Nephron progenitor cell (in vitro differentiated cells): ENCODE data around the gene TSC2.

Experiments
- DNase-seq: peaks from one replicate; pipeline ENCODE4 v3.0.0; 2021
- H3K27ac Mint-ChIP-seq: 2 replicates; pipeline ENCODE4 v1.8.0; 2021; ENCODE audit warnings: mild to moderate bottlenecking, moderate library complexity, mixed read lengths
- H3K27me3 Mint-ChIP-seq: 2 replicates; pipeline ENCODE4 v1.8.0; 2021; ENCODE audit warnings: mild to moderate bottlenecking, low read depth, mixed read lengths; ENCODE audit not compliant: poor library complexity
- H3K36me3 Mint-ChIP-seq: 2 replicates; pipeline ENCODE4 v1.8.0; 2021; ENCODE audit warnings: low read depth, mixed read lengths
- H3K4me1 Mint-ChIP-seq: 2 replicates; pipeline ENCODE4 v1.8.0; 2021; ENCODE audit warnings: mixed read lengths
- H3K4me3 Mint-ChIP-seq: 2 replicates; pipeline ENCODE4 v1.8.0; 2021; ENCODE audit warnings: mild to moderate bottlenecking, moderate library complexity, mixed read lengths
- H3K9me3 Mint-ChIP-seq: 2 replicates; pipeline ENCODE4 v1.8.0; 2021; ENCODE audit warnings: mild to moderate bottlenecking, moderate library complexity, mixed read lengths
- TF ChIP-seq, protein P1 (sequence below): fragments of 200-600 bp; sonication (generic); IDR thresholded peaks from 2 replicates; pipeline ENCODE4 v1.5.0; 2021; ENCODE audit warnings: antibody characterized with exemption

Gene TSC2

DNA sequence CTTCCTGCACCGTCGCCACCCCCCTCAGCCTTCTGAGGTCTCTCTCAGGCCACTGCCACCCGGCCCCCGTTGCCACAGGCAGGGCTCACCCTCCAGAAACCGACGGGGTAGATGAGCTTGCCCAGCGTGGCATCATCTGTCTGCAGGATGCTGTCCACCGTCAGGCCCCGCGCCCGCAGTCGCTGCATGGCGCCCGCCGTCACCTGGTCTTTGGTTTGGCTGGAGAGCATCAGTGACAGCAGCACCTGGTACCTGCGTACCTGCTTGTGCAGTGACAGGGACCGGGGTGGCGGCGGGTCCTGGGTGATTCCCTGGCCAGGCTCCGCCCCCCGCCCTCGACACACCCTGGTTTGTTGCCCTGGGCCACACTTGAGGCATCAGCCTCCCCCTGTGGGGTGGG, 3.2 kb upstream of the TSC2 start:
- Mint-ChIP-seq H3K4me3 (no peak overlapping the region), H3K9me3 (no peaks in the 10 kb centered on the region), H3K27me3 (peaks cover 3% of the 10 kb centered on the region), H3K4me1 (peaks cover 35% of the 10 kb centered on the region), H3K36me3 (peaks cover 4% of the 10 kb centered on the region), H3K27ac (no peak overlapping the region)
- DNase-seq = no peak
- TF ChIP-seq, protein P1, sequence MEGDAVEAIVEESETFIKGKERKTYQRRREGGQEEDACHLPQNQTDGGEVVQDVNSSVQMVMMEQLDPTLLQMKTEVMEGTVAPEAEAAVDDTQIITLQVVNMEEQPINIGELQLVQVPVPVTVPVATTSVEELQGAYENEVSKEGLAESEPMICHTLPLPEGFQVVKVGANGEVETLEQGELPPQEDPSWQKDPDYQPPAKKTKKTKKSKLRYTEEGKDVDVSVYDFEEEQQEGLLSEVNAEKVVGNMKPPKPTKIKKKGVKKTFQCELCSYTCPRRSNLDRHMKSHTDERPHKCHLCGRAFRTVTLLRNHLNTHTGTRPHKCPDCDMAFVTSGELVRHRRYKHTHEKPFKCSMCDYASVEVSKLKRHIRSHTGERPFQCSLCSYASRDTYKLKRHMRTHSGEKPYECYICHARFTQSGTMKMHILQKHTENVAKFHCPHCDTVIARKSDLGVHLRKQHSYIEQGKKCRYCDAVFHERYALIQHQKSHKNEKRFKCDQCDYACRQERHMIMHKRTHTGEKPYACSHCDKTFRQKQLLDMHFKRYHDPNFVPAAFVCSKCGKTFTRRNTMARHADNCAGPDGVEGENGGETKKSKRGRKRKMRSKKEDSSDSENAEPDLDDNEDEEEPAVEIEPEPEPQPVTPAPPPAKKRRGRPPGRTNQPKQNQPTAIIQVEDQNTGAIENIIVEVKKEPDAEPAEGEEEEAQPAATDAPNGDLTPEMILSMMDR = no peak

DNA sequence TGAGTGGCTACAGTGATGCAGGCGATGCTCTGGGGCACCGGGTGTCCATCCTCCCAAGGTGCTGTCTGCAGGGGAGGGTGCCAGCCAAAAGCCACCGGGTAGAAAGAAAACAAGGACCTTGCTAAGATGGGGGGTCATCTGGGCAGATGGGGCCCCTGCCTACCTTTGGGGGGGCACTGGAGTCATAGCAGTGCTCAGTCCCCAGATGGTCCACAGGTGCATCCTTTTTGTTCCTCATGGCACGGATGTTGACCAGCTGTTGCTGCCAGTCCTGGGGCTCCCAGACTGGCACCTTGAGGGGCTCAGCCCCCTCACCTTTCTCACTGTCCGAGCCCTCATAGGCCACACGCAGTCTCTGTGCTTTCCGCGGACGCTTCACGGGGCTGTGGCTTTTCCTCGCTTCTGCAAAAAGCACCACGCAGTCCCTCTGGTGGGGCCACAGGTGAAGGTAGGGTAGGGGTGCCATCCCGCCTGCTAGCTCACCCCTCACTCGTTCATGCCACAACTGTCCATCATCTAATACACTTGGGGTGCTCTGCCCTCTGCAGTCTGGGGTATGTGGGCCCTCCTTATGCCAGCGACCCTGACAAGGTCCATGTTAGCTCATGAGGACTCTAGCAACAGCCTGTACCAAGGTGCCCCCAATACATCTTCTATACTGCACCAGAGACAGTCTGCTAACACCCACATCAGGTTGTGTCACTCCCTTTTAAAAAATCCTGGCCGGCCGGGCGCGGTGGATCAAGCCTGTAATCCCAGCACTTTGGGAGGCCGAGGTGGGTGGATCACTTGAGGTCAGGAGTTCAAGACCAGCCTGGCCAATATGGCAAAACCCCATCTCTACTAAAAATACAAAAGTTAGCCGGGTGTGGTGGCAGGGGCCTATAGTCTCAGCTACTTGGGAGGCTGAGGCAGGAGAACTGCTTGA, 1.6 kb upstream of the TSC2 start:
- H3K27me3 Mint-ChIP-seq = peaks cover 3% of the 10 kb centered on the region
- H3K9me3 Mint-ChIP-seq = no peaks in the 10 kb centered on the region
- H3K36me3 Mint-ChIP-seq = peaks cover 6% of the 10 kb centered on the region
- TF ChIP-seq, protein P1 = no peak
- H3K27ac Mint-ChIP-seq = peak overlapping the region; percentile 58
- peak overlapping the region; percentile 92 for H3K4me3 Mint-ChIP-seq
- DNase-seq = no peak
- H3K4me1 Mint-ChIP-seq = peaks cover 32% of the 10 kb centered on the region

DNA sequence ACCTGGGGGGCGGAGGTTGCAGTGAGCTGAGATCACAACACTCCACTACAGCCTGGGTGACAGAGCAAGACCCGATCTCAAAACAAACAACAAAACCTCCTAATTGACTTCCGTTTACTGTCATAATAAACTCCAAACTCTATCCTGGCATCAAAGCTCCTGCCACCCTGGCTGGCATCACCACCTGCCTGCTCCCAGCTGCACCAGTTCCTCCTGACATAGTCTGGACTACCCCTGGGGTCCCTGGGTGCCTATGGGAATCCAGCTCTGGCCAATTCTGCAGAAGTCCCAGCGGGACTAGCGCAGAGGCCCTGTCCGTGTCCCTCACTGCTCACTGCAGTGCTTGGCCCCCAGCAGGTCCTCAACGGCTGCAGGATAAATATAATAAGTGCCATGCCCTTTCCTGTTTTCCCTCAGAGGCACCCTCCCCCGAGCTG, 874 bp upstream of the TSC2 start:
- no peak for DNase-seq
- peak overlapping the region; percentile 92 for H3K4me3 Mint-ChIP-seq

DNA sequence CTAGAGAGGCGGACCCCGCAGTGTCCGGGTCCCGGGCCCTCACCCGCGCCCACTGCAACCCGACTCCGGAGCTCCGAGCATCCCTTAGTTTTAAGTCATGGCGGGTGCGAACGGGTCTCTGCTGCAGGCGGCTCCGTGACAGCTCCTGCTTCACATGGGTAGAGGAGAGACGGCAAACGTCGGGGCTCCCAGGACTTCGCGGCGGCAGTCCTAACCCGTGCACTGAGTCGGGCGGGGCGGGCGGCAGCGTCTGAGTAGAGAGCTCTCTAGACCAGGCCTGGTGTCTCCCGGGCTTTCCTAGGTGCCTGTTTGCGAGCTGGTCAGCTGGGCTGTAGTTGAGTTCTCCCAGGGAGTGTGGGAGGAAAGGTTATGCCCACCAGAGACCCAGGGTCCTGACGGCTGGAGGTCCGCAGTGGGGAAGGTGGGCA, 345 bp downstream of the TSC2 start:
- Mint-ChIP-seq H3K36me3 (peaks cover 15% of the 10 kb centered on the region), H3K27ac (no peak overlapping the region), H3K4me3 (peak overlapping the region; percentile 93), H3K9me3 (no peaks in the 10 kb centered on the region), H3K4me1 (peaks cover 27% of the 10 kb centered on the region), H3K27me3 (peaks cover 3% of the 10 kb centered on the region)
- TF ChIP-seq, protein P1 = no peak
- DNase-seq = no peak

More for the DNA sequence above, 874 bp upstream of the TSC2 start:
- peaks cover 13% of the 10 kb centered on the region for H3K36me3 Mint-ChIP-seq
- no peaks in the 10 kb centered on the region for H3K9me3 Mint-ChIP-seq
- TF ChIP-seq, protein P1 = no peak
- H3K4me1 Mint-ChIP-seq = peaks cover 32% of the 10 kb centered on the region
- H3K27ac Mint-ChIP-seq = no peak overlapping the region
- peaks cover 3% of the 10 kb centered on the region for H3K27me3 Mint-ChIP-seq

DNA sequence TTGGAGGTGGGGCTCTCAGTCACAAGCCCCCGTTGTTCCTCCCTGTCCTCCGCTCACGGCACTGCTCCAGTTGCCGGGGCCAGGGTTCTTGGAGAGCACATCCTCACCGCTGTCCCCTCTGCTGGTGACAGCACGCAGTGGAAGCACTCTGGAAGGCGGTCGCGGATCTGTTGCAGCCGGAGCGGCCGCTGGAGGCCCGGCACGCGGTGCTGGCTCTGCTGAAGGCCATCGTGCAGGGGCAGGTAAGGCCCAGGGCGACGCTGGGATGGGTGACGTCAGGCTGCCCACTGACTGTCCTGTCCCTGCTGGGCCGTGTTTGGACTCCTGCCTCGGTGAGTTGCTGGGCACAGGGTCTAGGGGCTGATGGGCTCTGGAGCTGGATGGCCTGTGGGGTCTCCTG, 5.4 kb downstream of the TSC2 start:
- Mint-ChIP-seq H3K27ac (no peak overlapping the region), H3K27me3 (no peaks in the 10 kb centered on the region), H3K4me3 (no peak overlapping the region), H3K4me1 (peaks cover 20% of the 10 kb centered on the region), H3K9me3 (no peaks in the 10 kb centered on the region), H3K36me3 (peaks cover 11% of the 10 kb centered on the region)
- no peak for DNase-seq
- TF ChIP-seq, protein P1 = no peak

DNA sequence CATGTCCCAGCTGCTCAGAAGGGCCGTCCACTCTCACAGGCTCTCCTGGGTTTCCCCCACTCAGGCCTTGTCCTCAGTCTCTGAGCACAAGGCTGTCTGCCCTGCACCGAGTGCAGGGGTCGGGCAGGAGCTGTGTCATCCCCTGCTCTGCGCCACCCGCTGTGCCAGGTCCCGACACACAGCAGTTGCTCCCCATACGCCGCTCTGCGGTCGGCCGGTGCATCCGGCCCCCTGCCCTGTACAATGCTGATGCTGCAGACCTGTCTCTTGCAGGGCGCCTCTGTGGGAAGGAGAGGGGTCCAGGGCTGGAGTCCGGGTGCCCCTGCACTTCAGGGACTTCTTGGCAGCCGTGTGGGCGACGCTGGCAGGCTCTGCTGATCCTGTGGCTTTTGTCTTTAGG, 6.1 kb downstream of the TSC2 start:
- H3K27me3 Mint-ChIP-seq = no peaks in the 10 kb centered on the region
- H3K9me3 Mint-ChIP-seq = no peaks in the 10 kb centered on the region
- H3K4me3 Mint-ChIP-seq = no peak overlapping the region
- DNase-seq = no peak
- TF ChIP-seq, protein P1 = no peak
- H3K4me1 Mint-ChIP-seq = peaks cover 20% of the 10 kb centered on the region
- no peak overlapping the region for H3K27ac Mint-ChIP-seq
- H3K36me3 Mint-ChIP-seq = peaks cover 11% of the 10 kb centered on the region
